Fibroblast of the aortic adventitia (primary cell): Measurements from ENCODE around the gene TENM4. TPM values are rescaled to one million over a fixed set of nuclear protein-coding genes. Genes with fewer than 3 reads are reported as not detected.

ENCODE experiments used
- DNase-seq: peaks from one replicate; pipeline ENCODE4 v3.0.0-alpha.2; 2010; ENCODE audit warnings: low read depth
- H3K4me3 ChIP-seq: 2 replicates; pipeline ENCODE4 v1.5.1; 2011; ENCODE audit warnings: low read depth, mild to moderate bottlenecking, control low read depth, low read length, moderate library complexity
- CTCF ChIP-seq: IDR thresholded peaks from 2 replicates; pipeline ENCODE4 v1.5.1; 2011; ENCODE audit warnings: mild to moderate bottlenecking, low read length, control low read depth, inconsistent platforms; ENCODE audit not compliant: insufficient read depth
- total RNA-seq: library from RNA; depleted of rRNA; stranded (reverse); fragments of >200 nt; gene quantifications from 2 replicates; pipeline ENCODE4 v1.2.3, GENCODE V29; 2012; ENCODE audit warnings: low replicate concordance

Gene TENM4
- total RNA-seq, 1 donor, result 113 TPM

- DNase-seq, result no peak
- no peak for TF ChIP-seq CTCF
- H3K4me3 ChIP-seq, result no peak overlapping the region
Measured at GRCh38 chr11:79287952-79288351, 152.9 kb downstream of the TENM4 start.

- TF ChIP-seq CTCF, result no peak
- DNase-seq, result peak; percentile 51
- no peak overlapping the region for H3K4me3 ChIP-seq
Measured at GRCh38 chr11:79285756-79286155, 155.1 kb downstream of the TENM4 start.

GRCh38 chr11:79276736-79277325 is 164.0 kb downstream of the TENM4 start:
- DNase-seq, result peak; percentile 54
- H3K4me3 ChIP-seq, result no peak overlapping the region
- TF ChIP-seq CTCF, result no peak

GRCh38 chr11:79274636-79275331 is 166.0 kb downstream of the TENM4 start:
- TF ChIP-seq CTCF, result no peak
- no peak overlapping the region for H3K4me3 ChIP-seq
- DNase-seq, result peak; percentile 78

GRCh38 chr11:79273781-79274180 is 167.0 kb downstream of the TENM4 start:
- H3K4me3 ChIP-seq, result no peak overlapping the region
- TF ChIP-seq CTCF, result no peak
- DNase-seq, result no peak

- no peak for TF ChIP-seq CTCF
- no peak overlapping the region for H3K4me3 ChIP-seq
- no peak for DNase-seq
Measured at GRCh38 chr11:79269611-79270307, 171.1 kb downstream of the TENM4 start.
